Hematopoietic multipotent progenitor cell treated with erythropoietin and hydrocortisone succinate and interleukin-3 and kit ligand, for 6 days (in vitro differentiated cells): ENCODE results near the gene TBC1D10A.
"Not testable (repeated sequence)": the region's sequence is repeated elsewhere in the genome, so short reads cannot be mapped to it uniquely, and the experiment has no call there.

Experiments
- DNase-seq: peaks from one replicate; pipeline ENCODE4 v3.0.0-alpha.2; 2015

Gene TBC1D10A

DNA sequence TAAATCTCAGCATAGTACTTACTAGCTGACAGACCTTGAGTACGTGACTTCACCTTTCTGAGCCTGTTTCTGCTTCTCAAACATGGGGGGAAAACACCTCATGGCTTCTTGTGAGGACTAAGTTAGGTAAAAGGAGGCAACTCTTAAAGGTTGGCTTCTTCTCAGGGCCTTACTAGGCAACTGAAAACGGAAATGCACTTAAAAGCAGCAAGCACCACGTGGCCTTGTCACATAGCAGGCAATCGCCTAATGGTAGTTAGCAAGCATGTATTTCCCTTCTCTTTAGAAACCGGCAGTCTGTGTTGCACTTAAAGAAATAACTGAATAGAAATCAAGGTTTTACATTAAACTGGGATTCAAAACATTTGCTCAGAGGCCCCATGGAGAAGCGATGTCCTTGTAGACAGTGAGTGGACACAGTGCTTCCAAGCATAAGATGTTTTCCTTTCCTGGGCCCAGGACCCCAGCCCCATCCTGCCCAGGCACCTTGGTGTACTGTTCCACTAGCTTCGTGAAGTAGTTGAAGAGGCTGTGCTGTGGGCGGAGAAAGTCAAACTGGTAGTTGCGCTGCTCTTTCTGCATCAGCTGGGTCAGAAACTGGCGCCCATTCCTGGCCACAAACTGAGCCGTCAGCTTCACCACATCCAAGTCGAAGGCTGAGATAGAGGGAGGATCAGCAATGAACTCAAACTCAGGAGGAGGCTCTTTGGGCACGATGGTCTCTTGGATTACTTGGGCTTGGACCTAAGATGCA lies 17.9 kb upstream of the TBC1D10A start:
- DNase-seq, result no peak

DNA sequence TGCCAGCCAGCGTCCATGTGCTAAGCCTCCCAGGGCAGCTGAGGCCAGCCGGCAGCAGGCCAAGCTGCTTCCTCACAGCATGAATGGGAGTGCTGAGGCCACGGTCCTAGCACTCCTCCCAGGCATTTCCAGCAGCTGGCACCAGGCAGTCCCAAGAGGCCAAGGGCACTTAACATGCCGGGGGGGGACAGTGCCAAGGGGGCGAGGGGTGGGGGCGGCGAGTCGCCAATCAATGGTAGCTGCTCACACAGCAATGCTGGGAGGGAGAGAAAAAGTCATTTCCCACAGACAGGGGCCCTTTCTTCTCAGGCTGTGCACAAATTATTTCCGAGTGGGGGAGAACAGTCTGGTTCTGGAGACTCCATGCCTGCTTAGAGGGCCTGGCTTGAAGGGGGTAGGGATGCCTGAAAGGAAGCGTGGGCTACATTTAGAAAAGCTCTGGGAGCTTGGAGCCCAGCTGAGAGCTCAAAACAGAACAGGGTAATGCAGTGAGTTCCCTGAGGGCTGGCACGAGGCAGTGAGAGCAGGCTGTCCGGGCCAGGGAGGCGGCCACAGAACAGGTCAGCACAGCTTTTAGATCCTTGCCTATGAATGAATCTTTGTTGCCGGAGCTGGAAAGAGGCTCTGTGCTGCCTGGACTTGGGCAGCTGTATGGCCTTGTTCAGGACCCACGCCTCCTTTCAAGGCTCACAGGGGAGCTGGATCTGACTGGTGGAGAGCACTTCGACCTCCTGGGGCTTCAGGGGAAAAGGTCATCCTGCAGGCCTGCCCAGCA lies 14.4 kb upstream of the TBC1D10A start:
- DNase-seq, result no peak

GRCh38 chr22:30338802-30339201 lies 12.1 kb upstream of the TBC1D10A start:
- DNase-seq, result no peak

- DNase-seq, result not testable (repeated sequence)
Measured at GRCh38 chr22:30338341-30338740, 11.6 kb upstream of the TBC1D10A start.

GRCh38 chr22:30337461-30337778 lies 10.7 kb upstream of the TBC1D10A start:
- DNase-seq, result no peak

- no peak for DNase-seq
Measured at GRCh38 chr22:30336752-30337460, 10.2 kb upstream of the TBC1D10A start.

DNA sequence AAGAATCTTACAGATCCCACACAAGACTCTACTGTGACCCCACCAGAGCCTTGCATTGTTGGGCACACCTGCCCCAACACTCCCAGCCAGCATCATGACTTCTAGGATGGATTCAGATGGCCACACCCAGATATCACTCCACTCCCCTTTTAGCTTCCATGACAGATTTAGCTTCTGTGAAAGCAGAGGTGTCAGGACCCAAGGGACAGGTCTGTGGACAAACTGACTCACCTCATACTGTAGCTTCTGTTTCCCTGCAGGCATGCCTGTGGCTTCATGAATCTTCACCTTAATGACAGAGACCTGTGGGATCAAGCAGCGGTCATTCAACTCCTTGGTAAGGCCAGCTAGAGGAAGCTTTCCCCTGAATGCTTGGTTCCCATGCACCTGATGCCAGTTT lies 8.5 kb upstream of the TBC1D10A start:
- DNase-seq, result no peak

- DNase-seq, result no peak
Measured at GRCh38 chr22:30334646-30335045, 7.9 kb upstream of the TBC1D10A start.

DNA sequence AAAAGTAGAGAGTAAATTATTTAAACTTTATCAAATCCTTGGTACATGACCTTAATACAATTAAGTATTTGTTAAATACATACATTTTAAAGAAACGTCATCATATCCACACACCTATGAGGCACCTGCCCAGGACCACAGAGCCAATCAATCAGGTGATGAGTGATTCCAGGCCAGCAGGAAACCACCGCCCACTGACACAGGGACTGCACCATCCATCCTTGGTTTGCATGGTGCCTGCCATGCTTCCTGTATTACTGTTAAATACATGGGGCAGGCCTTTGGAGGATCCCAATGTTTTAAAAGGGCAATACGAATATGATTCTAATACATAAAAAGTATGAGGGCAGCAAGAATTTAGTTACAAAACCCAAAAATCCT lies 7.0 kb upstream of the TBC1D10A start:
- DNase-seq, result no peak

- no peak for DNase-seq
Measured at GRCh38 chr22:30332994-30333706, 6.4 kb upstream of the TBC1D10A start.

DNA sequence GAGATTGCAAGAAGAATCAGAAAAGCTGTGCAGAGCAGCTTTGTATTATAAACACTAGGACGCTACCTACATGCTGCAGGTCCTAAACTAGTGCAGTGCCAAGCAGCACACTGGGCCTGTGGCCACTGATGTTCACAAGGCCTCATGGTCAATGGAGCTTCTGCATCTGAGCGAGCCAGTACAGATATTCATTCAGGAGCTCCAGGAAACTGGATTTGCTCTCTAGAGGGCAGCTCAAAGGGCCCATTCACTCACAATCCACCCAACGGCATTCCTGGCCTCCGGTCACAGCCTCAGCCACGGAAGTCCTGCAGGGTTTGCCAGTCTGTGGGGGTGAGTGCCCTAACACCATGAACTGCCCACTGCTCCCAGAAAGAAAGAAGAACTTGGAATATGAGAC lies 5.8 kb upstream of the TBC1D10A start:
- DNase-seq, result no peak

- no peak for DNase-seq
Measured at GRCh38 chr22:30328466-30329049, 1.8 kb upstream of the TBC1D10A start.

GRCh38 chr22:30327864-30328345 lies 1.2 kb upstream of the TBC1D10A start:
- no peak for DNase-seq

GRCh38 chr22:30326255-30326705 lies 461 bp downstream of the TBC1D10A start:
- peak; percentile 41 for DNase-seq

DNA sequence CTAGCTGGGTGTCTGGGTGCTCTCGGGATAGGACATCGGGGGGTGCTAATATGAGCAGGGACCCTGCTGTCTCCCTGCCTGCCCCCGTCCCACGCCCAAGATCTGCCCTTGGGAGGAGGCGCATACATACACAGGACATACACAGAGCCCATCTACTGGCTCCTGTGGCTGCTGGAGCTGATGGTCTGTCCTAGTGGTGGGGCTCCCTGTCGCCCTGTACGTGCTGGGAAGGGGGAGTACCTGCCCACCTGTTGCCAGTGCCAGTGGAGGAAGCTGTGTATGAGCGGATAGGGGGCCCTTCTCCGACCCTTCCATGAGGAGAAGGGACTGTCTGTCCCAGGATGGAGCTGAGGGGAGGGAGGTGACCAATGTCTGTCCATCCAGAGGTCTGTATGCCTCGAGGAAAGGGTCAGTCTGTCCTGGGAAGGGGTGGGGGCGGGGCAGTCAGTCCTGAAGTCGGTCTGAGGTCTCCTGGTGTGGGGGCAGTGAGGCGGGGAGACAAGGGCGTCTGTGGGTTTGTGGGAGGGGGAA lies 952 bp downstream of the TBC1D10A start:
- DNase-seq, result no peak

DNA sequence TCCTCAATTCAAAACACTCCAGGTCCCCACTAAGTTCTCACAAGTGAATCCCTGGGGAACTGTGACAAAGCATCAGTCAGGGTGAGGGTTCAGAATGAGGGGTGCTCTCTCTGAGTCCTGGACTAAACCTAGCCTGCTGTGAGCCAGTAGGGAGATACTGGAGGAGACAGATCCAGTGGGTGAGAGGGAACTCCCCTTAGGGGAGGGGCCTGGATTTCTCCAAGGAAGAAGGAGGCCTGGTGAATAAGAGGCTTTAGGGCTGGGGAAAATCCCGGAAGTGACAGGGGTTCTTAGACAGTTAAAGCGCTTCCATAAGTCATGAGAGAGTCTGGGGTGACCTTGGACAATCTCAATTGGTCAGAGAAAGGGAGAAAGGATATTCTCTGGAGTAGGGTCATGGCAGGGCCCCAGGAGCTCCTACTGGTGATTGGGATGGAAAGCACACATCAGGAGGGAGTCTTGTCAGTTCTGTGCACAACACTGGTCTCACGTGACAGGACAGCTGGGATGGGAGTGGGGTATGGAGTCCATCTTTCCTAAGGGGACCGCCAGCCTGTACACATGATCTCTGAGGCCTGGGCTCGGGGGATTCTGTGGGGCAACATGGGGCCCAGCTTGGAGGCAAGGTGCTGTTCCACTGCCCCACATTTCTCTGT lies 1.5 kb downstream of the TBC1D10A start:
- DNase-seq, result no peak

GRCh38 chr22:30324014-30324730 lies 2.6 kb downstream of the TBC1D10A start:
- DNase-seq, result peak; percentile 78

DNA sequence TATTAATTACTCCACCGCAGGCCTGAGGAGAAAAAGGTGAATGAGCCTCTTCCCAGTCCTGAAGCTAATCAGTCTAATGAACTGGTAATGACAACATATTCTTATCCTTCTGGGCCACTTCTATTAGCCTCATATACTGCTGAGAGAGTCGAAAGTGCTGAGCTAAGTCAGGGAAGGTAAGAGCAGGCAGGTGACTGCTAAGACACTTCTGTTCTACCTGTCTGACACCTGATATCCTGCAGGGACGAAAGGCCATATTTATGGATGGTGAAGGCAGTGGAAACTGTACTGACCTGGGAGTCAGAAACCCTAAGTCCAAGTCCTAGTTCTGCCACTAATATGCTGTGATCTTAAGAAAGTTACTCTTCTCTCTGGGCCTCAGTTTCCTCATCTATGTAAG lies 3.5 kb downstream of the TBC1D10A start:
- no peak for DNase-seq

DNA sequence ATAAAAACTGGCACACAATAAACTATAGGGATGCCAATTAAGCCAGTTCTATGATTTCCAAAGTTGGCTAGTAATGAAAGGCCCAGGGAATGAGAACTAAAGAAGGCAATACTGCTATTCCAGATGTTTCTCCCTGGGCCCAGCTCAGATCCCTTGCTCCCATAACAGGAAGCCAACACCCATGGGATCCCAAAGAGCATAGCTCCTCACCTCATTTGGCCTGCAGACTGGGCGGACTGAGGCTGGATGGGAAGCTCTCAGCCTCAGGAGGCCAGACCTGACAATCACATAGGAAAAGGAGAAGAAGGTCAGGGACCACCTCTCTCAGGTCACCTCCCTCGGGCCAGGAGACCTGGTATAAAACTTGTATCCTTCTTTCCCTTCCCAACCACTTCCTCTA lies 5.3 kb downstream of the TBC1D10A start:
- DNase-seq, result no peak

- no peak for DNase-seq
Measured at GRCh38 chr22:30320021-30320556, 6.7 kb downstream of the TBC1D10A start.
